HepG2 (cell line): ENCODE results near the gene SNRNP48. TPM values are rescaled to one million over a fixed set of nuclear protein-coding genes. Genes with fewer than 3 reads are reported as not detected.
A peak's percentile ranks its signal among the peaks of the same experiment; 100 is the strongest.

Experiments used
- ATRX ChIP-seq: sonication (generic); formaldehyde crosslinking; IDR thresholded peaks from 2 replicates; pipeline ENCODE4 v1.4.0; 2020; ENCODE audit warnings: missing genetic modification reagents, borderline replicate concordance
- BRCA1 ChIP-seq: sonication (generic); formaldehyde crosslinking; IDR thresholded peaks from 2 replicates; pipeline ENCODE4 v1.4.0; 2020; ENCODE audit warnings: missing genetic modification reagents
- CREB1 ChIP-seq, 2 experiments: fragments of 450-650 bp in 1 of 2; IDR thresholded peaks; 2 replicates each; pipeline ENCODE4 v1.6.1; 2016 to 2017; ENCODE audit warnings: control low read depth in 1 of 2, mild to moderate bottlenecking in 1 of 2, missing compliant biosample characterization in 1 of 2, missing genetic modification characterization in 1 of 2
- GATA4 ChIP-seq: sonication (generic); IDR thresholded peaks from 2 replicates; pipeline ENCODE4 v1.6.1; 2016; ENCODE audit warnings: antibody characterized with exemption, low read depth, borderline replicate concordance
- GLMP ChIP-seq: sonication (generic); formaldehyde crosslinking; IDR thresholded peaks from 2 replicates; pipeline ENCODE4 v1.9.0; 2021; ENCODE audit warnings: missing genetic modification reagents, mild to moderate bottlenecking, borderline replicate concordance
- HOMEZ ChIP-seq: IDR thresholded peaks from 2 replicates; pipeline ENCODE4 v1.6.1; 2016; ENCODE audit warnings: low read depth
- STAT6 ChIP-seq: sonication (generic); formaldehyde crosslinking; IDR thresholded peaks from 2 replicates; pipeline ENCODE4 v1.4.0; 2020; ENCODE audit warnings: missing genetic modification reagents, mild to moderate bottlenecking, borderline replicate concordance
- TFDP1 ChIP-seq: IDR thresholded peaks from 2 replicates; pipeline ENCODE4 v1.6.1; 2016; ENCODE audit warnings: missing compliant biosample characterization, missing genetic modification reagents, borderline replicate concordance
- THAP7 ChIP-seq: sonication (generic); formaldehyde crosslinking; IDR thresholded peaks from 2 replicates; pipeline ENCODE4 v1.8.1; 2023; ENCODE audit warnings: mild to moderate bottlenecking, missing genetic modification reagents
- THAP9 ChIP-seq: sonication (generic); formaldehyde crosslinking; IDR thresholded peaks from 2 replicates; pipeline ENCODE4; 2020; ENCODE audit warnings: missing genetic modification reagents, mild to moderate bottlenecking, borderline replicate concordance
- TMF1 ChIP-seq: sonication (generic); formaldehyde crosslinking; IDR thresholded peaks from 2 replicates; pipeline ENCODE4 v1.8.1; 2022; ENCODE audit warnings: low read depth, missing genetic modification reagents
- XBP1 ChIP-seq: sonication (generic); formaldehyde crosslinking; IDR thresholded peaks from 2 replicates; pipeline ENCODE4 v1.5.0; 2020; ENCODE audit warnings: missing genetic modification reagents
- ZBTB2 ChIP-seq: sonication (generic); formaldehyde crosslinking; IDR thresholded peaks from 2 replicates; pipeline ENCODE4 v1.8.0; 2022; ENCODE audit warnings: low read depth, missing genetic modification reagents
- ZNF558 ChIP-seq: sonication (generic); formaldehyde crosslinking; IDR thresholded peaks from 2 replicates; pipeline ENCODE4 v1.9.0; 2022; ENCODE audit warnings: mild to moderate bottlenecking, missing genetic modification reagents, borderline replicate concordance
- polyA plus RNA-seq, 8 experiments: library from polyadenylated mRNA; depleted of rRNA in 3 of 8; stranded (reverse) in 7 of 8; unstranded in 1 of 8; fragments of >200 nt; fragmentation: Illumina TruSeq in 4 of 8; extraction: Trizol in 4 of 8; gene quantifications; 2 replicates each; pipeline versions ENCODE4 v1.2.1 to v1.2.3, GENCODE V29; 2011 to 2016; ENCODE audit warnings: low read depth in 4 of 8, missing spikeins in 1 of 8, mixed read lengths in 1 of 8; ENCODE audit not compliant: insufficient read depth in 1 of 8
- total RNA-seq, 5 experiments: library from RNA; depleted of rRNA; stranded (reverse); fragments of >200 nt; fragmentation: Illumina TruSeq; extraction: Trizol; gene quantifications; 2 replicates each; pipeline ENCODE4 v1.2.3, GENCODE V29; 2016; ENCODE audit warnings: low read depth in 1 of 5

Gene SNRNP48
- total and polyA plus RNA-seq, 2 of the 13 experiments (the other 11 are each of a cell fraction or from before 2014, with no cell fraction given), result 17.5 to 47.5 TPM

GRCh38 chr6:7589949-7590917, at the start of gene SNRNP48 (continued):
- TF ChIP-seq ZNF558 (CRISPR knock-in tag), result no peak
- no peak for TF ChIP-seq GATA4
- TF ChIP-seq TFDP1 (CRISPR knock-in tag), result peak; percentile 92; the same call in 1 of the 2 replicates
- TF ChIP-seq HOMEZ (CRISPR knock-in tag), result peak; percentile 91
- TF ChIP-seq ATRX (CRISPR knock-in tag), result no peak
- no peak for TF ChIP-seq GLMP (CRISPR knock-in tag)
- no peak; the same call in 1 of the 2 replicates for TF ChIP-seq XBP1 (CRISPR knock-in tag)
- no peak for TF ChIP-seq STAT6 (CRISPR knock-in tag)
- no peak for TF ChIP-seq CREB1 (IDR thresholded peaks at IDR 0.05)
- no peak for TF ChIP-seq CREB1 (CRISPR knock-in tag; IDR thresholded peaks at IDR 0.05)
- 0 out of 2 replicates have a peak, but pooled peaks have one; percentile 61 for TF ChIP-seq ZBTB2 (CRISPR knock-in tag)
- no peak for TF ChIP-seq THAP7 (CRISPR knock-in tag)
- TF ChIP-seq BRCA1, result peak; percentile 50; the same call in 1 of the 2 replicates
- TF ChIP-seq THAP9 (CRISPR knock-in tag), result peak; percentile 78
- peak; percentile 61; the same call in 1 of the 2 replicates for TF ChIP-seq TMF1 (CRISPR knock-in tag)
